ENCODE data around the gene DHX30. TPM values are rescaled to one million over a fixed set of nuclear protein-coding genes. Genes with fewer than 3 reads are reported as not detected.

Gene DHX30
- total and polyA plus RNA-seq, 2 donors (not counting 1 experiment from before 2014, with no cell fraction given), result 27.4 to 47.1 TPM

- Histone ChIP-seq H3K36me3 (ENCODE audit: control insufficient read depth, insufficient read depth, low read length) (peaks cover 36% of the 10 kb centered on the region), H3K4me2 (ENCODE audit: extremely low read depth, insufficient read depth, low read length) (no peak overlapping the region), H3K27ac (ENCODE audit: insufficient read depth, low read length) (no peak overlapping the region), H4K20me1 (ENCODE audit: control insufficient read depth, extremely low read depth, insufficient read depth, low read length) (peaks cover 1% of the 10 kb centered on the region), H3K9ac (ENCODE audit: insufficient read depth, low read length) (no peak overlapping the region), H3K27me3 (ENCODE audit: control insufficient read depth, insufficient read depth, low read length) (no peaks in the 10 kb centered on the region), H3K79me2 (ENCODE audit: control insufficient read depth, insufficient read depth, low read length) (no peaks in the 10 kb centered on the region), H3K4me1 (ENCODE audit: control insufficient read depth, extremely low read depth, insufficient read depth, low read length) (no peaks in the 10 kb centered on the region), H2AFZ (ENCODE audit: low read length) (no peak overlapping the region), H3K9me3 (ENCODE audit: control insufficient read depth, insufficient read depth, low read depth, low read length) (no peaks in the 10 kb centered on the region), H3K4me3 (replicated peaks in 1 of 4; ENCODE audit: control extremely low read depth in 1 of 4, insufficient read depth in 1 of 4, low read depth in 3 of 4, low read length in 4 of 4) (no peak overlapping the region)
- DNase-seq (ENCODE audit: low read depth in 2 of 2), result no peak
- TF ChIP-seq EZH2 (IDR thresholded peaks at IDR 0.05; ENCODE audit: low read length, missing control alignments), result no peak
- TF ChIP-seq, protein P1, sequence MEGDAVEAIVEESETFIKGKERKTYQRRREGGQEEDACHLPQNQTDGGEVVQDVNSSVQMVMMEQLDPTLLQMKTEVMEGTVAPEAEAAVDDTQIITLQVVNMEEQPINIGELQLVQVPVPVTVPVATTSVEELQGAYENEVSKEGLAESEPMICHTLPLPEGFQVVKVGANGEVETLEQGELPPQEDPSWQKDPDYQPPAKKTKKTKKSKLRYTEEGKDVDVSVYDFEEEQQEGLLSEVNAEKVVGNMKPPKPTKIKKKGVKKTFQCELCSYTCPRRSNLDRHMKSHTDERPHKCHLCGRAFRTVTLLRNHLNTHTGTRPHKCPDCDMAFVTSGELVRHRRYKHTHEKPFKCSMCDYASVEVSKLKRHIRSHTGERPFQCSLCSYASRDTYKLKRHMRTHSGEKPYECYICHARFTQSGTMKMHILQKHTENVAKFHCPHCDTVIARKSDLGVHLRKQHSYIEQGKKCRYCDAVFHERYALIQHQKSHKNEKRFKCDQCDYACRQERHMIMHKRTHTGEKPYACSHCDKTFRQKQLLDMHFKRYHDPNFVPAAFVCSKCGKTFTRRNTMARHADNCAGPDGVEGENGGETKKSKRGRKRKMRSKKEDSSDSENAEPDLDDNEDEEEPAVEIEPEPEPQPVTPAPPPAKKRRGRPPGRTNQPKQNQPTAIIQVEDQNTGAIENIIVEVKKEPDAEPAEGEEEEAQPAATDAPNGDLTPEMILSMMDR (conservative IDR thresholded peaks at IDR 0.05 in 1 of 2, IDR thresholded peaks at IDR 0.05 in 1 of 2; ENCODE audit: low read depth in 1 of 2, low read length in 2 of 2), result no peak
Observed at GRCh38 chr3:47857151-47857550, 54.2 kb downstream of the DHX30 start.

GRCh38 chr3:47859956-47860605 lies 57.1 kb downstream of the DHX30 start:
- Histone ChIP-seq H2AFZ (ENCODE audit: low read length) (no peak overlapping the region), H3K9ac (ENCODE audit: insufficient read depth, low read length) (no peak overlapping the region), H3K27ac (ENCODE audit: insufficient read depth, low read length) (no peak overlapping the region), H3K4me2 (ENCODE audit: extremely low read depth, insufficient read depth, low read length) (no peak overlapping the region), H4K20me1 (ENCODE audit: control insufficient read depth, extremely low read depth, insufficient read depth, low read length) (peaks cover 1% of the 10 kb centered on the region), H3K4me3 (replicated peaks in 1 of 4; ENCODE audit: control extremely low read depth in 1 of 4, insufficient read depth in 1 of 4, low read depth in 3 of 4, low read length in 4 of 4) (no peak overlapping the region), H3K9me3 (ENCODE audit: control insufficient read depth, insufficient read depth, low read depth, low read length) (no peaks in the 10 kb centered on the region), H3K36me3 (ENCODE audit: control insufficient read depth, insufficient read depth, low read length) (peaks cover 24% of the 10 kb centered on the region), H3K4me1 (ENCODE audit: control insufficient read depth, extremely low read depth, insufficient read depth, low read length) (no peaks in the 10 kb centered on the region), H3K27me3 (ENCODE audit: control insufficient read depth, insufficient read depth, low read length) (no peaks in the 10 kb centered on the region), H3K79me2 (ENCODE audit: control insufficient read depth, insufficient read depth, low read length) (no peaks in the 10 kb centered on the region)
- no peak for DNase-seq (ENCODE audit: low read depth in 2 of 2)
- TF ChIP-seq, protein P1 (conservative IDR thresholded peaks at IDR 0.05 in 1 of 2, IDR thresholded peaks at IDR 0.05 in 1 of 2; ENCODE audit: low read depth in 1 of 2, low read length in 2 of 2), result no peak

DNA sequence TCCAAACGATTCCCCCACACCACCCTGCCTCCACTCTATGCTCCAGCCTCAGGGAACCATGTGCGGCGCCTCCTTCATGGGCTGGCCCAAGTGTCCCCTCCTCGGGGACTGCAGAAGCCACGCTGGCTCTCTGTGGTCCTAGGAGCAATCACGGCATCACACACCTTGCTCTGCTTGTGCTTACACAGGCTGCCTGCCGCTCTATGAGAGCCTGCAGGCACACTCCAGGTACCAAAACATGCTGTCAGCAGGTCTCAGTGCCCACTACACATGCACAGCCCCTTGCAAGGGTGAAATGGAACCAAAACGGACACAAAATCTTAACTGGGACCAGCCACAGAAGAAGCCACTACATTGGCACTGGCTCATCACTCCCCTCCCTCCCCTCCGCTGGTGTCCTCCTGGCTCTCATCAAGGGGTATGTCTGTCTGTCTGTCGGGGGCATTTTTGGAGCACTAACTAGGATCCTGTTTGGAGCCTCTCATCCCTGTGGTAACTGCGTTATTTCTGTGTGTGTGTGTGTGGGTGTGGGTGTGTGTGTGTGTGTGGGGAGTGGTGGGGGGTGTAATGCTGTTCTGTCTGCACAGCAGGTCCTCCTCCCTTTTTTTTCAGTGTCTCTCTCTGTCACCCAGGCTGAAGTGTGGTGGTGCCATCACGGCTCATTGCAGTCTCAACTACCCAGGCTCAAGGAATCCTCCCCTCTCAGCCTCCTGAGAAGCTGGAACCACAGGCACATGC lies 60.6 kb downstream of the DHX30 start:
- H2AFZ ChIP-seq (ENCODE audit: low read length), result no peak overlapping the region
- no peak for TF ChIP-seq EZH2 (IDR thresholded peaks at IDR 0.05; ENCODE audit: low read length, missing control alignments)
- TF ChIP-seq, protein P1 (conservative IDR thresholded peaks at IDR 0.05 in 1 of 2, IDR thresholded peaks at IDR 0.05 in 1 of 2; ENCODE audit: low read depth in 1 of 2, low read length in 2 of 2), result no peak
- no peak overlapping the region for H3K4me2 ChIP-seq (ENCODE audit: extremely low read depth, insufficient read depth, low read length)
- no peak overlapping the region for H3K27ac ChIP-seq (ENCODE audit: insufficient read depth, low read length)
- no peaks in the 10 kb centered on the region for H3K9me3 ChIP-seq (ENCODE audit: control insufficient read depth, insufficient read depth, low read depth, low read length)
- H4K20me1 ChIP-seq (ENCODE audit: control insufficient read depth, extremely low read depth, insufficient read depth, low read length), result peaks cover 1% of the 10 kb centered on the region
- no peak overlapping the region for H3K4me3 ChIP-seq (replicated peaks in 1 of 4; ENCODE audit: control extremely low read depth in 1 of 4, insufficient read depth in 1 of 4, low read depth in 3 of 4, low read length in 4 of 4)
- H3K9ac ChIP-seq (ENCODE audit: insufficient read depth, low read length), result no peak overlapping the region
- DNase-seq (ENCODE audit: low read depth in 2 of 2), result no peak
- H3K79me2 ChIP-seq (ENCODE audit: control insufficient read depth, insufficient read depth, low read length), result no peaks in the 10 kb centered on the region
- peaks cover 30% of the 10 kb centered on the region for H3K36me3 ChIP-seq (ENCODE audit: control insufficient read depth, insufficient read depth, low read length)
- H3K27me3 ChIP-seq (ENCODE audit: control insufficient read depth, insufficient read depth, low read length), result no peaks in the 10 kb centered on the region
- no peaks in the 10 kb centered on the region for H3K4me1 ChIP-seq (ENCODE audit: control insufficient read depth, extremely low read depth, insufficient read depth, low read length)

All from fibroblast of lung (primary cell).